Suprapubic skin (tissue), 3 donors: ENCODE results near the gene CCDC181.

Source experiments
- POLR2AphosphoS5 ChIP-seq, 3 donors: sonication (generic); formaldehyde crosslinking; IDR thresholded peaks; one replicate each; pipeline ENCODE4 v1.6.1; 2017; ENCODE audit warnings: antibody characterized with exemption in 3 of 3
- TF ChIP-seq, protein P1 (sequence below), 2 donors: fragments of 200-600 bp in 1 of 2; fragments of 450-650 bp in 1 of 2; sonication (generic) in 1 of 2; IDR thresholded peaks; one replicate each; pipeline ENCODE4 v1.5.1; 2016 to 2019; ENCODE audit warnings: antibody characterized with exemption in 2 of 2, mild to moderate bottlenecking in 1 of 2, moderate library complexity in 1 of 2

DNA sequence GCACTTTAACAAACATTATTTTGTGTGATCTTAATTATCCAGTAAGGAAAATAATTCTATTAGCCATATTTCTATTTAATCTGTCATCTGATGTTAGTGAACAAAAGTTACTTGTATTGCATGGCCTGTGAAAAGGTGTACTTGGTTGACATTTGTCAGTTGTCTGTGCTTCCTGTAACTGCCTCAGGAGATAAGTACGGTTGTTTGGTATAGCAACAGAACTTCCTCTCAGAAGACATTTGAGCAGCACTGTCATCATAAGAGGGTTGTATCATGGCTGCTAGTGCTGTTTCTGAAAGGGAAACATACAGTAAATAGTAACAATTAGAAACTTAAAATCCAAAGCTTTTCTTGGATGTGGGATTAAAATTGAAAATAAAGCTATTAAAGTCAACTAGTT, 55.9 kb downstream of the CCDC181 start:
- TF ChIP-seq, protein P1, sequence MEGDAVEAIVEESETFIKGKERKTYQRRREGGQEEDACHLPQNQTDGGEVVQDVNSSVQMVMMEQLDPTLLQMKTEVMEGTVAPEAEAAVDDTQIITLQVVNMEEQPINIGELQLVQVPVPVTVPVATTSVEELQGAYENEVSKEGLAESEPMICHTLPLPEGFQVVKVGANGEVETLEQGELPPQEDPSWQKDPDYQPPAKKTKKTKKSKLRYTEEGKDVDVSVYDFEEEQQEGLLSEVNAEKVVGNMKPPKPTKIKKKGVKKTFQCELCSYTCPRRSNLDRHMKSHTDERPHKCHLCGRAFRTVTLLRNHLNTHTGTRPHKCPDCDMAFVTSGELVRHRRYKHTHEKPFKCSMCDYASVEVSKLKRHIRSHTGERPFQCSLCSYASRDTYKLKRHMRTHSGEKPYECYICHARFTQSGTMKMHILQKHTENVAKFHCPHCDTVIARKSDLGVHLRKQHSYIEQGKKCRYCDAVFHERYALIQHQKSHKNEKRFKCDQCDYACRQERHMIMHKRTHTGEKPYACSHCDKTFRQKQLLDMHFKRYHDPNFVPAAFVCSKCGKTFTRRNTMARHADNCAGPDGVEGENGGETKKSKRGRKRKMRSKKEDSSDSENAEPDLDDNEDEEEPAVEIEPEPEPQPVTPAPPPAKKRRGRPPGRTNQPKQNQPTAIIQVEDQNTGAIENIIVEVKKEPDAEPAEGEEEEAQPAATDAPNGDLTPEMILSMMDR (IDR thresholded peaks at IDR 0.05), result no peak
- no peak for TF ChIP-seq POLR2AphosphoS5 (IDR thresholded peaks at IDR 0.05)
